Choroid plexus epithelial cell (primary cell): ENCODE data around the gene VASN.

Source experiments
- DNase-seq: peaks from one replicate; pipeline ENCODE4 v3.0.0-alpha.2; 2010; ENCODE audit warnings: low read depth
- H3K4me3 ChIP-seq: 2 replicates; pipeline ENCODE4 v1.5.1; 2011; ENCODE audit warnings: low read depth, mild to moderate bottlenecking, control low read depth, low read length, moderate library complexity
- TF ChIP-seq, protein P1 (sequence below): conservative IDR thresholded peaks from 2 replicates; pipeline ENCODE4 v1.5.1; 2011; ENCODE audit warnings: low read depth, mild to moderate bottlenecking, control low read depth, inconsistent platforms, low read length, moderate library complexity

The VASN gene

DNA sequence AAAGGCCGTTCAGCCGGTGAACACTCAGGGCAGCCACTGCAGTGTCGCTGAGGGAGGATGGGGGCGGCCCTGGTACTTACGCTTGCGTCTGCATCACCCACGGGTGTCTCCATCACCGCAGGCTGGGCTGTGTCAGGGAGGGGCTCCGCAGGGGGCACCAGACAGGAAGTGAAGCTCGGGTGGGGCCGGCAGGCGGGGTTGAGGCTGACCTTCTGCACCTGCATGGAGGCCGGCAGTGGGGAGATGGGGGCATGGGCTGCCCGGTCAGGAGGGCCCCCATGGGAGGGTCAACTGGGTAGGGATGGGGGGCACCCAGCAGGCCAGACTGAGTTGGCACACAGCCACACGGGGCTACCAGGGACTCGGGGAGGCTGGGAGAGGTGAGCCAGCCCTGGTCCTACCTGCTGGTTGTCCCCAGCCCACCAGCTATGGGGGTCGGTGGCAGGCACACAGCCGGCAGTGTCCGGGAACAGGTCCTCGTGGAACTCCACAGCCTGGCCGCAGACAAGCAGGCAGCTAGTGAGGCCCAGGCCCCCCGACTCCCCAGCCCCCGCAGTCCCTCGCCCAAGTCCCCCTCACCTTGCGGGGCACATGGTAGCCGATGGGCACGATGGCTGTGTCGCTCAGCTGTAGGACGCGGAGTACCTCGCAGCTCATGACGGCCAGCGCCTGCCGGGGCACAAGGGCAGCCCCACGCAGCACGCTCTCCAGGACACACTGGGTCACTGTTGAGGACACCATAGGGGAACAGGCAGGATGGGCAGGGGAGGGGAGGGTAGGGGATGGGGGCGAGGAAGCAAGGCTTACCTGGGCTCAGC is 7.2 kb upstream of the VASN start:
- TF ChIP-seq, protein P1, sequence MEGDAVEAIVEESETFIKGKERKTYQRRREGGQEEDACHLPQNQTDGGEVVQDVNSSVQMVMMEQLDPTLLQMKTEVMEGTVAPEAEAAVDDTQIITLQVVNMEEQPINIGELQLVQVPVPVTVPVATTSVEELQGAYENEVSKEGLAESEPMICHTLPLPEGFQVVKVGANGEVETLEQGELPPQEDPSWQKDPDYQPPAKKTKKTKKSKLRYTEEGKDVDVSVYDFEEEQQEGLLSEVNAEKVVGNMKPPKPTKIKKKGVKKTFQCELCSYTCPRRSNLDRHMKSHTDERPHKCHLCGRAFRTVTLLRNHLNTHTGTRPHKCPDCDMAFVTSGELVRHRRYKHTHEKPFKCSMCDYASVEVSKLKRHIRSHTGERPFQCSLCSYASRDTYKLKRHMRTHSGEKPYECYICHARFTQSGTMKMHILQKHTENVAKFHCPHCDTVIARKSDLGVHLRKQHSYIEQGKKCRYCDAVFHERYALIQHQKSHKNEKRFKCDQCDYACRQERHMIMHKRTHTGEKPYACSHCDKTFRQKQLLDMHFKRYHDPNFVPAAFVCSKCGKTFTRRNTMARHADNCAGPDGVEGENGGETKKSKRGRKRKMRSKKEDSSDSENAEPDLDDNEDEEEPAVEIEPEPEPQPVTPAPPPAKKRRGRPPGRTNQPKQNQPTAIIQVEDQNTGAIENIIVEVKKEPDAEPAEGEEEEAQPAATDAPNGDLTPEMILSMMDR, result no peak
- H3K4me3 ChIP-seq, result no peak overlapping the region

DNA sequence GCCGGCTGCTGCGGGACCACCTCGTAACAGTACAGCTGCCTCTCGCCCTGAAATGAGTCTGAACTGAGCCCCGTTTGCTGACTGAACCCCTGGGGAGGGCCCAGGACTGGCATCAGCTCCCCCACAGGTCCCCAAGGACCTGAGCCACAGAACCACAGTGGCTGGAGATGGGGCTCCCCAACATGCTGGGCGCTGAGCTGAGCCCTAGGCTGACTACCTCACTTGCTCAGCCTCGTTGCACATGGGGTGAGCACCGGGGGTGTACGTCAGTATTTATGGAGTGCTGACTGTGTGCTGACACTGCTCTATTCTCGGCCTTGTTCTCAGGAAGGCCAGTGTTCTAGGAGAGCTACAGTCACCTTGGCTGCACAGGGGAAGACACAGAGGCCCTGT is 6.6 kb upstream of the VASN start:
- H3K4me3 ChIP-seq, result no peak overlapping the region
- TF ChIP-seq, protein P1, result no peak
- DNase-seq, result no peak

More for the DNA sequence above, 7.2 kb upstream of the VASN start:
- DNase-seq, result no peak

DNA sequence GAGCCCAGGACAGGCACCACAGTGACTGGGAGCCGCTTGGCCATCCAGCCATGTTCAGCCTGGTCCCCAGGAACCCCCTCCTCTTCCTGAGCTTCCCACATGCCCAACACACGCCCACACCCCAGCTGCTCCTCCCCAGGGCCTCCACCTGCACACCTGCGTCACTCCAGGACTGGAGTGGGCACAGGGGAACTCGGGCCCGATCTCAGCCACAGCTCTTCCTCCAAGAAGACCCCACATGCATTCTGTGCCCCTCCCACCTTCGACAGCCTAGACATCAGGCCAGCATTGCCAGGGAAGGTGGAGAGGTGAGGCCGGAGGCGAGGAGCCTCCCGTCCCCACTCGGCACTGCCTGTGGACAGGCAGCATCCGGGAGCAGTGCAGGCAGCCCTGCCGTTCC is 6.0 kb upstream of the VASN start:
- no peak overlapping the region for H3K4me3 ChIP-seq
- TF ChIP-seq, protein P1, result no peak

DNA sequence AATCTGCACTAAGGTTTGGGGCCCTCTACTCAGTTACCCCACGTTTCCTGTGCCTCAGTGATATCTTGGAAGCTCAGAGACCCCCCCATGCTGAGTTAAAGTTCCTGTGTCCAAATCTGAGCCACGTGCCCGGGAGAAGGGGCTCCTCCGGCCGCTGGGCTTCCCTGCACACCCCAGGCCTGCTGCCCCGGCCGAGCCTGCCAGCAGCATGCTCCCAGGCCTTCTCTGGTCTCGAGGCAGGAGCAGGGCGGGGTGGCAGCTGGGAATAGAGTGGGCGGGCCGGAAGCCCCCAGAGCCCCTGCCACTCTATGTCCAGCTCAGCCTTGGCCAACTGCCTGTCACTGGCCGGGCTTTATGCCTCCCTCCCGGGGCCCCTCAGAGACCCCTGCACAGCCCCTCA is 5.6 kb upstream of the VASN start:
- DNase-seq, result no peak
- H3K4me3 ChIP-seq, result no peak overlapping the region
- TF ChIP-seq, protein P1, result no peak

More for the DNA sequence above, 6.0 kb upstream of the VASN start:
- no peak for DNase-seq

DNA sequence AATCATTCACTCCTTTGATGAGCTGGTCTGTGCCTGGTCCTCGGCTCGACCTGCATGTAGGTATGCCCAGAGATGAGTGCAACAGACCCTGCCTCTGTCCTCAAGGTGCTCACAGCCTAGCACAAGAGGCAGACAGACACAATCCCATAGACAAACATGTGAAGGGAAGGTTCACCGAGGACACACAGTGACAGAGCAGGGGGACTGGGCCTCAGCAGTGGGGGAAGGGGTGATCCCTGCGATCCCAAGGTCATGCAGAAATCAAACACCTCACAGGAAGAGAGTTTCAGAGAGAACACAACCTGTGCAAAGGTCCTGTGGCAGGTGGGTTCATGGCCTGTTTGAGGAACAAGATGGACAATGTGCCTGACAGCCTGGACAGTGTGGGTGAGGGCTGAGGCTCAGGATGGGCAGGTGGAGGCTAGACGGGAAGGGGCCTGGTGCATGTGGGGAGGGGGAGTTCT is 4.2 kb upstream of the VASN start:
- no peak overlapping the region for H3K4me3 ChIP-seq
- TF ChIP-seq, protein P1, result no peak

DNA sequence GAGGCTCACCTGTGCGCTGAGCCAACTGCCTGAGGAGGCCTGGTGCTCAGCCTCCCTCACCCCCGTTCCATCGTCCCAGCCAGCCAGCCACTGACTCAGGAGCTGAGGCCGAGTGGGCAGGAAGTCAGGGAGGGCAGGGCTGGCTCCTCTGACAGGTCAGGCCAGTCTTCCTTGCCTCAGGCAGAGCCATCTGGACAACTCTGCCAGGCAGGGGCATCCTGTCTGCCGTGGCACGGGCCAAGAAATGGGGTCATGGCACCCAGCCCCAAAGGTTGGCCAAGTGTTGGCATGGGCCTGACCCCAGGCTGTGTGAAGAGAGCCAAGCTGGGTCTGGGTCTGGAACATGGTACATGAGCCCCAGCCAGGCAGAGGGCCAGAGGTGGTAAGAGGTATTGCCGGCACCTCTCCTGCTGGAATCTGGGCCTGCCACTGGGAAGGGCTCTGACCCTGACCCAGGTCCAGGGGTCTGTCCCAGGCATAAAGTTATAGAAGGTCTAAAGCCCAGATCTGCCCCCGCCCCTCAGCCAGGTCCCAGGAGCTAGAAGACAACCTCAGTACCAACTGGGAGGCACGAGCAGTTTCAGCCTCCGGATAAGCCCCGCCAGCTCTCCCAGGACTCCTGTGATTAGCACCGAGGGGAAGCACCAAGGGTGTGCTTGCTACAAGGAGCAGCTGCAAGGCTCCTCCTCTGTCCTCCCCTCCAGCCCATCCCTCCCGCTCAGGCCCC is 2.5 kb upstream of the VASN start:
- no peak for DNase-seq
- H3K4me3 ChIP-seq, result no peak overlapping the region
- TF ChIP-seq, protein P1, result no peak

More for the DNA sequence above, 4.2 kb upstream of the VASN start:
- no peak for DNase-seq
